Measurements from ENCODE around the gene IMMP2L. TPM values are rescaled to one million over a fixed set of nuclear protein-coding genes. Genes with fewer than 3 reads are reported as not detected.

IMMP2L gene
- polyA plus RNA-seq, 1 of the 3 experiments (the other 2 are of a cell fraction) = 10.7 TPM

- no peaks in the 10 kb centered on the region for H3K27me3 ChIP-seq (ENCODE audit: insufficient read depth)
- no peaks in the 10 kb centered on the region for H3K9me3 ChIP-seq
- H3K36me3 ChIP-seq (replicated peaks in 1 of 2; ENCODE audit: control insufficient read depth in 1 of 2, insufficient read depth in 2 of 2, low read length in 1 of 2) = no peaks in the 10 kb centered on the region
- H4K20me1 ChIP-seq (ENCODE audit: insufficient read depth) = no peaks in the 10 kb centered on the region
- H3K4me2 ChIP-seq = no peak overlapping the region
- no peak for TF ChIP-seq MAX (IDR thresholded peaks at IDR 0.05; ENCODE audit: low read depth)
- TF ChIP-seq IRF3 (IDR thresholded peaks at IDR 0.05; ENCODE audit: low read depth, low read length) = no peak
- no peak for TF ChIP-seq ZBTB33 (IDR thresholded peaks at IDR 0.05; ENCODE audit: borderline replicate concordance, low read depth)
- no peak for TF ChIP-seq FOXM1 (IDR thresholded peaks at IDR 0.05; ENCODE audit: low read depth)
- TF ChIP-seq RXRA (IDR thresholded peaks at IDR 0.05; ENCODE audit: borderline replicate concordance, low read depth) = no peak
- no peak for TF ChIP-seq JUND (IDR thresholded peaks at IDR 0.05)
- TF ChIP-seq, protein P1, sequence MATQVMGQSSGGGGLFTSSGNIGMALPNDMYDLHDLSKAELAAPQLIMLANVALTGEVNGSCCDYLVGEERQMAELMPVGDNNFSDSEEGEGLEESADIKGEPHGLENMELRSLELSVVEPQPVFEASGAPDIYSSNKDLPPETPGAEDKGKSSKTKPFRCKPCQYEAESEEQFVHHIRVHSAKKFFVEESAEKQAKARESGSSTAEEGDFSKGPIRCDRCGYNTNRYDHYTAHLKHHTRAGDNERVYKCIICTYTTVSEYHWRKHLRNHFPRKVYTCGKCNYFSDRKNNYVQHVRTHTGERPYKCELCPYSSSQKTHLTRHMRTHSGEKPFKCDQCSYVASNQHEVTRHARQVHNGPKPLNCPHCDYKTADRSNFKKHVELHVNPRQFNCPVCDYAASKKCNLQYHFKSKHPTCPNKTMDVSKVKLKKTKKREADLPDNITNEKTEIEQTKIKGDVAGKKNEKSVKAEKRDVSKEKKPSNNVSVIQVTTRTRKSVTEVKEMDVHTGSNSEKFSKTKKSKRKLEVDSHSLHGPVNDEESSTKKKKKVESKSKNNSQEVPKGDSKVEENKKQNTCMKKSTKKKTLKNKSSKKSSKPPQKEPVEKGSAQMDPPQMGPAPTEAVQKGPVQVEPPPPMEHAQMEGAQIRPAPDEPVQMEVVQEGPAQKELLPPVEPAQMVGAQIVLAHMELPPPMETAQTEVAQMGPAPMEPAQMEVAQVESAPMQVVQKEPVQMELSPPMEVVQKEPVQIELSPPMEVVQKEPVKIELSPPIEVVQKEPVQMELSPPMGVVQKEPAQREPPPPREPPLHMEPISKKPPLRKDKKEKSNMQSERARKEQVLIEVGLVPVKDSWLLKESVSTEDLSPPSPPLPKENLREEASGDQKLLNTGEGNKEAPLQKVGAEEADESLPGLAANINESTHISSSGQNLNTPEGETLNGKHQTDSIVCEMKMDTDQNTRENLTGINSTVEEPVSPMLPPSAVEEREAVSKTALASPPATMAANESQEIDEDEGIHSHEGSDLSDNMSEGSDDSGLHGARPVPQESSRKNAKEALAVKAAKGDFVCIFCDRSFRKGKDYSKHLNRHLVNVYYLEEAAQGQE (IDR thresholded peaks at IDR 0.05; ENCODE audit: low read depth, low read length) = no peak
- TF ChIP-seq, protein P2, sequence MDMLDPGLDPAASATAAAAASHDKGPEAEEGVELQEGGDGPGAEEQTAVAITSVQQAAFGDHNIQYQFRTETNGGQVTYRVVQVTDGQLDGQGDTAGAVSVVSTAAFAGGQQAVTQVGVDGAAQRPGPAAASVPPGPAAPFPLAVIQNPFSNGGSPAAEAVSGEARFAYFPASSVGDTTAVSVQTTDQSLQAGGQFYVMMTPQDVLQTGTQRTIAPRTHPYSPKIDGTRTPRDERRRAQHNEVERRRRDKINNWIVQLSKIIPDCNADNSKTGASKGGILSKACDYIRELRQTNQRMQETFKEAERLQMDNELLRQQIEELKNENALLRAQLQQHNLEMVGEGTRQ (IDR thresholded peaks at IDR 0.05; ENCODE audit: borderline replicate concordance, low read depth, low read length) = no peak
- TF ChIP-seq FOSL2 (IDR thresholded peaks at IDR 0.05; ENCODE audit: borderline replicate concordance, low read depth) = no peak
- no peak for TF ChIP-seq GATA2 (CRISPR knock-in tag; IDR thresholded peaks at IDR 0.05)
- no peak for TF ChIP-seq RAD21 (IDR thresholded peaks at IDR 0.05; ENCODE audit: low read length)
- no peak for TF ChIP-seq FOXJ3 (CRISPR knock-in tag; IDR thresholded peaks at IDR 0.05)
- TF ChIP-seq RFX5 (IDR thresholded peaks at IDR 0.05; ENCODE audit: low read length) = no peak
- no peak for TF ChIP-seq EZH2phosphoT487 (IDR thresholded peaks at IDR 0.05; ENCODE audit: borderline replicate concordance, low read depth)
- 90% methylated on average over 2 of the region's 2 CpGs for WGBS (ENCODE audit: low lambda C conversion rate)
- no peaks in the 10 kb centered on the region for H3K9me2 ChIP-seq
- H3K9ac ChIP-seq = no peak overlapping the region
- H2AFZ ChIP-seq (ENCODE audit: low read depth) = no peak overlapping the region
- DNase-seq = no peak
- ChIA-PET CTCF (no interaction called here), POLR2A (no interaction called here)
- H3K27ac ChIP-seq (ENCODE audit: low read depth in 2 of 2, low read length in 1 of 2) = no peak overlapping the region
- no peak overlapping the region for H3K4me3 ChIP-seq (ENCODE audit: low read depth in 2 of 2, low read length in 1 of 2)
- H3F3A ChIP-seq (replicated peaks; ENCODE audit: insufficient read depth) = peaks cover 2% of the 10 kb centered on the region
- no peaks in the 10 kb centered on the region for H3K79me2 ChIP-seq (ENCODE audit: insufficient read depth)
- peaks cover 4 to 12% of the 10 kb centered on the region in 2 experiments; a peak in 3 of 4 replicates for H3K4me1 ChIP-seq (ENCODE audit: control insufficient read depth in 1 of 2, insufficient read depth in 2 of 2, low read depth in 1 of 2, low read length in 1 of 2)
Measured at GRCh38 chr7:111266613-111267012, 295.7 kb downstream of the IMMP2L start.

All from SK-N-SH (cell line).